GM10847 (cell line): ENCODE data around the gene STIM2.

Experiments used
- POLR2A ChIP-seq: IDR thresholded peaks from 2 replicates; pipeline ENCODE4 v1.6.1; 2011; ENCODE audit not compliant: insufficient read length; ENCODE audit errors: extremely low read depth

STIM2 gene

DNA sequence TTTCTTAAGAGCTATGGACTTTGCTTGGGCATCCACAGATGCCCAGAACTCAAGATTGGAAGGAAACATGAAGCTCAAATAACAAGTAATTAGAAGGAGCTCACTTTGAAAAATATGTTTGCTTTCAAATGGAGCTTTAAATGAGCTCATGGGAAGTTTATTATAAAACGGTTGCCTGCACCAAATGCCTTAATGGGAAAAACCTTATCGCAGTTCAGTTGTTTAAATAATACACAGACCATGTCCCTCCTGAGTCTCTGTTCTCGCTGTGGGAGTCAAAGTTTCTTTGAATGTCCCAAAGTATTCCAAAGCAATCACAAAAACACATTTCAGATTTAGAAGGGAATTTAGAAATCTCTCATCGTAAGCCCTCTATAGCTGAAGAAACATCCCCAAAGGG, 31.6 kb upstream of the STIM2 start:
- no peak for TF ChIP-seq POLR2A

DNA sequence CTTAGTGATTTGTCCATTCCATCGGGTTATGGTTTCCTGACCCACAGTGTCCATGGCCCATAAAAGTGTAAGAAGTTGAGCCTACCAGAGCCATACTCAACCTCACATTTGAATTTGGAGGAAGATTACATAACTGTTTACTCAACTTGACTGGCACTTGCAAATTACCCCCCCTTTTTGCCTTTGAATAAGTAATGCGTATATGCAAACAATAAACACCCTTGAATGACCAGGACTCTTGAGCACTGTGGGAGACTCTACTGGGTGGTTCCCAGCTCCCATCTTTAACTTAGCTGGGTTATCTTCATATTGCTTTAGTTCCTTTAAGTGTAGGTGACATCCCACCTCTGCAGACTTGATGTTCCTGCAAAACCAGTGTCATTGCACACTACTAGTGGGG, 30.6 kb upstream of the STIM2 start:
- TF ChIP-seq POLR2A = no peak

DNA sequence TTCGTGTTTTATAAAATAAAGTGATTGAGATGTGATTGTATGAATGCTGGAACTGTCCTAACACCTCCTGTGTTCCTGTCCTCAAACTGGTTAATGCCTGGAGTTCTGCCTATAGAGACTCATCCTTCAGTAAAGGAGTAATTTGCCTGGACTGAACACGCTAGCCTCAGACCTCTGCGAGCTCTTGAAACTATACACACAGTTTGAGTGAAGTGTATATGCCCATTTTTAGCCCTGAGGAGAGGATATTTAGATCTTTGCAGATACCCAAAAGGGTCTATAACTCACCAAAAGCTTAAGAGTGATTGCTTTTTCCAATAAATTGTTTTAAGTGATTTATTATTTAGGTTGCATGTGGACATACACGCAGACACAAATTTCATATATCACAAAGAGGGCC, 29.9 kb upstream of the STIM2 start:
- TF ChIP-seq POLR2A = no peak

DNA sequence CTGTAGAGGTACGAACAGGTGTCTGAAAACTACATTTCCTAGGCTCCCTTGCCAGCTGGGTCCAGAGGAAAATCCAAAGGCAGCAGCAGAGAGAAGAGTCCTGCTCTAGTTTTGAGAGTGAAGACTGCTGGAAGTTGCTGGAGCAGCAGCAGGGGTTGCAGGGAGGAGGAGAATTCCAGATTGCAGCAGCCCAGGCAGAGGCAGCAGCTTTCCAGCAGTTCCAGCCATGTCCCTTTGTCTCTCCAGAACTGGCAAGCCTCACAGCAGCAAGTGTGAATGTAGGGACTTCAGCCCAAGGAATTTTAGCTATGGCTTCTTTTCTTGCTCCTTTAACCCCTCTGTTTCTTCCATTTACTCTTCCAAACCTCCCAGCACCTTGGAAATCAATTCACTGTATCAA, 24.1 kb upstream of the STIM2 start:
- no peak for TF ChIP-seq POLR2A

DNA sequence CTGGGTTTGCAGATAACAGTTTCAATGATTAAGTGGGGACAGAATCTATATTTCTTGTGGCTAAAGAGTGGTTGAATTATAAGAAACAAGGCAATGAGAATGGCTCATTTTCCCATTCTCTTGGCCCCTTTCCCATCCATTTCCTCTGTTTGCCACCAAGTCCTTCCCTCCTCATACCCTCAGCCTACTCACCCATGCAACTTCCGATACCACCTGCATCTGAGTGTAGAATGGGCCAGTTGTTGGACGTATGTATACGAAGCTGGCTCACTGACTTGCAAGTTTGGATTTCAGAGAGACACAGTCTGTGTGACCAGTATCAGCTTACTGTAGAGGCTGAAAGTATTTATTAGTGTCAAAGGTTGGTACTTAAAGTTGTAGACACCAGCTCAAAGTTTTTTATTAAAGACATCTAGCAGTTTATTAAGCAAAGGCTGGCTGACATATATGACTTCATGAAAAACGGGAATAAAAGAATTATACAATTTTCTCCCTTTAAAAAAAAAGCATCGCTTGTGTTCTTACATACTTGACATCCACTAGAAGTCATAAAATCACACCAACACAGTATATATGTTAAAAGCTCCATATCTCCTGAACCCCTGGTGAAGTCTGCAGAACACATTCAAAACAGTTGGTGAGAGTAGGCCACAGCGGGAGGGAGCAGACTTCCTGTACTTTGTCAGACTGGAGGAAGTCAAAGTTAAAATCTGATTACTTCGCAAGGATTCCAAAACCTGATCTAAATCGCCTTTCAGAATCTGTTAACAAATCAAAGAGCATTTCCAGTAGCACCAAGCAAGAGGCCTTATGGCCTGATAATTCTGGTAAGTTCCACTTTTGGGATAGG, 22.4 kb upstream of the STIM2 start:
- TF ChIP-seq POLR2A = no peak

DNA sequence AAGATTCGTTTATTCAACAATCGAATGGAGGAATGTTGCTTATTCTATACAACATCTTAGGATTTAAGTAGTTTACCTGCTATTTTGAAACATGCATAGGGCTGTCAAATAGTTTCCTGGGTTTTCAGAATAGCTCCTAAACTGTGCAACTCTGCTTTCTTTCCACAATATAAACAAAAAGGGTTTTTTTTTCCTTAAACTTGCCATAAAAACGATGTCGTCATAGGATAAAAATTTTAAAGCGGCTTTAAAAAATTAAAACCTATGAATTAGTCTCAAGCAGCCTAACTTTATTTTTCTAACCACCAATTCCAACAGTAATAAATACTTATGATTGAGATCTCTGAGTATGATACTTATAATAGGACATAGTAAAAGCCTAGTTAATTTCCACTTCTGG, 21.6 kb upstream of the STIM2 start:
- no peak for TF ChIP-seq POLR2A

DNA sequence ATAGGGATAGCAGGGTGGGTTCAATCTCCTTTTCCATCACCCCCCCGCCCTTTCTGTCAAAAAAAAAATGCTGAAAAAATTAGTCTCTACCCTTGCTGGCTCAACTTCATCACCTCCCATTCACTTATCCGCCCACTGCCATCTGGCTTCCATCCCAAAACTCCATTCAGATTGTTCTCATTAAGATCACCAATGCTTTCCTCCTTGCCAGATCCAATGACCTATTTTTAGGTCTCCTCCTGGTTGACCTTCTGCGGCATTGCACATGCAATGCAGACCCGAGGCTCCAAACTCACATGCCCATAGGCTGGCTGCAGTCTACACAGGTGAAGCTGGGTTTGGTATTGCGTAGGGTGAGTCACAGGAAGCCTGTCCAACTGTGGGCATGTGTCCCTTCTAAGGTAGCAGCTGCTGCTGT, 21.1 kb upstream of the STIM2 start:
- no peak for TF ChIP-seq POLR2A

DNA sequence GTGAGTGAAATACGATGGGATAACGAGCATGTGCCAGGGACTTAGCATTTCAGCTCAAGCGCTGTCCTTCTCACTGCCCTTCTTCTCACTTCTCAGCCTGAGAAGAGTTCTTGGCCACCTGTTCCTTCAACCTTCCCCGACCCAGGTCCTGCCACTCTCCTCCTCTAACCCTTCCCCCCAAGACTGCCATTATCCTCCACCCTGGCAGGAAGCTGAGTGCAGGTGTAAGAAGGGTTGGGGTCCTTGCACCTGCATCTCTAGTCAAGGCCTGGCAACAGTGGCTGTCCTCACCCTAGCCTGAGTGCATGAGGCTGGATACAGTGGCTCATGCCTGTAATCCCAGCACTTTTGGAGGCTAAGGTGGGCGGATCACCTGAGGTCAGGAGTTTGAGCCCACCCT, 19.9 kb upstream of the STIM2 start:
- no peak for TF ChIP-seq POLR2A

DNA sequence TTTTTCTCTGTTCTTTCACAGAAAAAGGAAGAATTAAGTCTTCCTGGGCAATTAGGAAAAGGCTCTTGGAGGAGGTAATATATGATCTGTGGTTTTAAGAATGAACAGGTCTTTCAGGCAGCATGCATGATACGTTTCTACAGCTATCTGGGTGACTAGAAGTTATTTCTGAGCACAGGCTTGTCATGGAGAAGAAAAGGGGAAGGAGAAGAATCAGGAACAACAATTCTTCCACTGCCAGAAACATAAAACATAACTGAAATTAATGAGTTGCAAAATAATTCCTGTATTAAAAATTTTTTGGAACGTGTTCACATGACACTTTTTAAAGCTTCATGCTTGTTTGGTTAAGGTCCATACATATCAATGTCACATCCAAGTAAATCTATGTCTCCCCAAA, 17.7 kb upstream of the STIM2 start:
- no peak for TF ChIP-seq POLR2A

DNA sequence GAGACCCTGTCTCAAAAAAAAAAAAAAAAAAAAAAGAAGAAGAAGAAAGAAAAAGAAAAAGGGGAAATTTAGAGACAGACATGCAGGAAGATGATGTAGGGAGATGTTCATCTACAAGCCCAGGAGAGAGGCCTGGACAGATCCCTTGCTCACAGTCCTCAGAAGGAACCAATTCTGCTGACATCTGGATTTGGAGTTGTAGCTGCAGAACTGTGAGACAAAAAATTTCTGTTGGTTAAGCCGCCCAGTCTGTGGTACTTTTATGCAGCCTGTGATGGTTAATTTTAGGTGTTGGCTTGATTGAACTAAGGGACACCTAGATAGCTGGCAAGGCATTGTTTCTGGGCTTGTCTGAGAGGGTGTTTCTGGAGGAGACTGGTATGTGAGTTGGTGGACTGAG, 10.1 kb upstream of the STIM2 start:
- TF ChIP-seq POLR2A = no peak

DNA sequence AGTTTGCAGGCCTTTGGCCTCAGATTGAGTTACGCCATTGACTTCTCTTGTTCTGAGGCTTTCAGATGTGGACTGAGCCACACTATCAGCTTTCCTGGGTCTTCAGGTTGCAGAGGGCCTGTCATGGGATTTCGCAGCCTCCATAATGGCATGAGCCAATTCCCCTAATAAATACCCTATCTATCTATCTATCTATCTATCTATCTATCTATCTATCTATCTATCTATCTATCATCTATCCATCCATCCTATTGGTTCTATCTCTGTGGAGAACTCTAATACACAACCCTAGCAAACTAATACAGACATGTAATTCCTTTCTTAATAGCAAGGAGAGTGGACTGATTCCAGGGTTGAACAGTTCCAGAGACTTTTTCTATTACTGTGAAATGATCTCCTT, 9.5 kb upstream of the STIM2 start:
- no peak for TF ChIP-seq POLR2A

DNA sequence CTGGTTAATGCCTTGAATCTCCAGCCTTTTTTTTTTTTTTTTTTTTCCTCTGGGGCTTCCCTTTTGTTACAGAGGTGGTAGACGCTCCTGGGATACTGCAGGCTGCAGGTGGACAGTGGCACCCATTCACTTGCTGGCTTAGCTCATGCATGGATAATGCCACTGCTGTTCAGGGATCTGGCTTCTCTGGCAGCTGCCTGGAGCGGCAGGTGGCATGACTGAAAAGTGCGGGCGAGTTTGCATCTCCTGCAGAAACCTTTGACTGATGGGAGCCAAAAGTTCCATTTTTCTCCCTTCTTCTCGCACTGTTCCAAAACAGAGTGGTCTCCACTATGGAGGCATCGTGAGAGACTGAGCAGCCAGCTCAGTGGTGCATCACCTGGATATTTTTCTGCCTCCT, 5.9 kb upstream of the STIM2 start:
- TF ChIP-seq POLR2A = no peak

DNA sequence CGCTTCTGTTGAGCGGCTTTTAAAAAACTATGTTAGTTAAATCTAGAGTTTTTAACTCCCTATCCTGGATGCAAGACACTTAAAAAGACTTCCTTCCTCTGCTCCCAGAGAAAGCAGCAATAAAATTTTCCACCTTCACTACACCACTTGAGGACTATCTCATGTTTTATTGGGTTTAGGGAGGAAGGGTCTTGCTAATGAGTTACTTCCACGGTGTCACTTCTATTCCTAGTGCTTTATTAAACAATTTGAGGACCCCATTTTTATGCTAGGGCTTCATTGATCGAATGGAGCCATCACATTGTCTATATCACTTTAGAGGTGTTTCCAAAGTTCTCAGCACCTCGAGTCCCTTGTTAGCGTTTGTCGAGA, 3.7 kb upstream of the STIM2 start:
- TF ChIP-seq POLR2A = no peak

DNA sequence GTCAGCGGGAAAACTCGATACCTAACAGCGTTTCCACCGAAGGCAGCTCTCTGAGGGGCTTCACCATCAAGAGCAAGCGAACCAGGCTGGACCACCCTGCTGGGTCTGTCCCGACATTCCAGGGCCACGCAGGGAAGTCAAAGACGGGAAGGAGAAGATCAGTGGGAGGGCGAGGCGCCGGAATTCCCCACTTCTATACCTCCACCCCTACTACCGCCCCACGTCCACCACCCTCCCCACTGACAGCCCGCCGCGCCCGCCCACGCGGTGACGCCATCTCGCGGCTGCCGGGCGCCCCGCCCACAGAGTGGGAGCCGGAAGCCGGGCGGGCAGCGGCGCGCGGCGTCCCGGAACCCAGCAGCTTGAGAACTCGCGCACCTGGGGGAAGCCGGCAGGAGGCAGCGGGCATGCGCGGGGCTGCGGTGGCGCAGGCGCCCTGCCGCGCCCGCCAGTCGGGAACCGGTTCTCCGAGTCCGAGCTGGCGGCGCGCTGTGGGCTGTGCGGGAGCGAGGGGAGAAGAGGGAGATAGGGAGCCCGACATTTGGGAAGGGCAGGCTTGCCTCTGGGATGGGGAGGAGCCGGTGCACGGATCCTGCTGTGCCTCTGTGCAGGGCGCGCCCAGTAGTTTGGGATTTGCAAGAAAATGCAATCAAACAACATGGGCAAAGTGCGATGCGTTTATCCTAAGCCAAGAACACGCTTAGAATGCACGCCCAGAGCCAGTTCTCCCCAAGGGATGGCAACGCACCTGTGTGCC, 3.2 kb upstream of the STIM2 start:
- TF ChIP-seq POLR2A = peak; percentile 85

DNA sequence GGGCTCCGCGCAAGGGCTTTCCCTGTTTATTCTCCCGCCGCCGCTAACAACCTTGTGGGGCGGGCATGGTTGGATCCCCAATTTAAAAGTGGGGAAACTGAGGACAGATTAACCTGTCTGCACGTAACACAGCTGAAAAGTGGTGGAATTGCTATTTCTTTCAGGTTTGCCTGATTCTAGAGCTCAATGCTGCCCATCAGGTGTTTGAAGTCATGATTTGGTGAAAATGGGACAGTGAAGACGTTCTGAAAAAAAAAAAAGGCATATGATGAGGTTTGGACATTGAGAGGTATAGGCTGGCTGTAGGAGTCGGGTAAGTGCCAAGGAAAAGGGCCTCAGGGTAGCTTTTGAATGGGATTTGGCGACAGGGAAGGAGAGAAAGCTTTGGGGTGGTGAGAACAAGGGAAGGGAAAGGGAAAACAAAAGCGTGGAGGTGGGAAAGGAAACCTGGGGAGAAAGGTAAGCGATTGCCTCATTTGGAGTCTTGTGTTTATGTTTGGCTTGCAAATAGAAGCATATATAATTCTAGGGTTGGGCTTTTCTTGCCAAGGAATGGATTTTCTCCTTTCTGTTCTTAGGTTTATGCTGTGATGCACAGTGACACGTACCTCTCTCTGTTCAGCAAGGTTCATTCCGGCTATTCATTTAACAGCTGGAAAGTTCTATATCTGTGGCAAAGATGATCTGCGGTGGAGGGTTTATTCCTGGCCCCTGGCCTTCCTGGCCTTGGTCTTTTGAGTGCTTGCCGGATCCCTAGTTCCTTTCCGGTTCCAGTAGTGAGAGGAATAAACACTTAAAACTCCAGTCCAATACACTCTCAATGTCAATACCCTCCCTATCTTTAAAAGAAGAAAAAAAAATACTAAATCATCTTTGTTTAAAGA, 2.4 kb upstream of the STIM2 start:
- no peak for TF ChIP-seq POLR2A
